Stimulated activated CD4-positive, alpha-beta T cell treated with anti-CD3 and anti-CD28 coated beads, Interleukin-1b, Interleukin-23, amount 100 ng/mL, for 24 hours (primary cell): ENCODE data around the gene MAPK8IP3.
A peak's percentile ranks its signal among the peaks of the same experiment; 100 is the strongest.
"Not testable (repeated sequence)": the region's sequence is repeated elsewhere in the genome, so short reads cannot be mapped to it uniquely, and the experiment has no call there.

Source experiments
- DNase-seq, 4 experiments: peaks; one replicate each; pipeline ENCODE4 v3.0.0-alpha.2; 2020; ENCODE audit warnings: low read depth in 4 of 4, low spot score in 1 of 4

The MAPK8IP3 gene

DNA sequence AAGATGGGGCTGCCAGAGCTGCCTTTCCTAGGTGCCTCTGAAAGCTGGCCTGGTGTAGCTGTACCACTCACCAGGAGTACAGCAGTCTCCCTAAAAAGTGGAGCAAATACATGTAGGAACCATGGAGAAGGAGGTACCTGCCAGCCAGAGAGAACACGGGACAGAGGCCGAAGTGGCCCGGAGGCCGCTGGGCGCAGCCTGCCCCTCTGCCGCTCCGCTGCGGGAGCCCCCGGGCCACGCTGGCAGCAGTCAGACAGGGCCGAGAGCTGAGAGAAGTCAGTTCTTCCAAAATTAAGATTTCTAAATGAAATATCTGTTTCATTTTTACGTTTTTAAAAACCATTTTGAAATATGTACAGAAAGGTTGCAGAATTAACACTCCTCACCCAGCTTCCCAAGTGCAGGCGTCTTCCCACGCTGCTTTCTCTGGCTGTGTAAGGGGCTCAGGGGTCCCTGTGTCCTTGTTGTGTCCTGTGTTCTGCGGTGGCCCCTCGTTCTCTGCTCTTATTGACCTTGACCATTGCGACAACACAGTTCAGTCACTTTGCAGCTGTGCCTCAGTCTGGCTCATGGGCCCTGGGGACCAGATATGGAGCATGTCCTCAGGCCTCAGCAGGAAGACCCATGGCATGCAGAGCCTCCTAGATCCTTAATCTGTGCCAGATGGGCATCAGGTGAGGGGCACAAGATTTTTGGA lies 5.0 kb downstream of the MAPK8IP3 start:
- no peak for DNase-seq

DNA sequence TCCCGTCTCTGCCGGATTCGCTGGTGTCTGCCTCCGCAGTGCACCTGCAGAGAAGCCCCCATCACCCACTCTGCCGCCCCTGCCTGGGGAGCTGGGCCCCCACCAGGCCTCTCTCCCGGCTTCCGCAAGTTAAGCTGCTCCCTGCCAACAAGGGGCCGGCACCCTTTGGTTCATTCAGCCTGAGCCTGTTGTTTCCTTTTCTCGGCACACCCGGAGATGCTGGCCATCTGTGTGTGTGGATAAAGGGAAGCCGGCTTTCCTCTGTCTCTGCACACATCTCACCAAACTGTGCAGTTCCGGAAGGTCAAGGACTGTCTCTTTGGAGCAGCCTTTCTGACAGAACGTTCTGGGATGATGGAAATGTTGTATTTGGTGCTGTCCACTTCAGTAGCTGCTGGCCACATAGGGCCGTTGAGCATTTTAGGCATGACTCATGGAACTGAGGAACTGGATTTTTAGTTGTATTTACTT lies 6.8 kb downstream of the MAPK8IP3 start:
- DNase-seq: no peak

DNA sequence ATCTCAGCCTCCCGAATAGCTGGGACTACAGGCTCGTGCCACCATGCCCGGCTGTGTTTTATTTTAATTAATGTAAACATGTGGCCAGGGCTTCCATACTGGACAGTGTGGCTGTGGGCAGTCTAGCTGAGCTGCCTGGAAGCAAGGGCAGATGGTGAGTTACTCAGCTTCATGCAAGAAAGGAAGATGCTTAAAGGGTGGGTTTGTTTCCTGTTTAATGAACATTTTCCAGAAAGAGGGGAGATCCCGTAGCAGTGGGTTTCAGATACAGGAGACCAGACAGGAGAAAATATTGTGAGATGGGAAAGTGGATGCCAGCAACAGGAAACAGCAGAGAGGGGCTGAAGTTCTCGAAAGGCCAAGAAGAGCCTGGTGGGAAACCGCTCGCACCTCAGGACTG lies 7.3 kb downstream of the MAPK8IP3 start:
- no peak for DNase-seq

DNA sequence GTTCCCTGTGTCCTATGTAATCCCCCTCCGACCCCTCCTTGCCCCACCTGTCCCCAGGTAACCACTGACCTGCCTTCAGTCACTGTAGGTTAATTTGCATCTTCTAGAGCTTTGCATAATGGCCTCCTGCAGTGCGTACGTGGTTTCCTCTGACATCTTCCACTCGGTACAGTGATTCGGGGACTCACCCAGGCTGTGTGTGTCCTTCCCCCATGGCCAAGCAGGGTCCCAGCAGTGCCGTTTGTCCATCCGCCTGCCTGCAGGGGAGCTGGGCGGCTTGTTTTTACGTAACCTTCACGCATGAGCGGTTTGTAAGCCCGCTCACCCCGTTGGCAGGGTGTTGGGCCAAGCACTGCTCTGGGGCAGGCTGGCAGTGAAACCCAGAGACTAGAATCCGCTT lies 7.9 kb downstream of the MAPK8IP3 start:
- no peak for DNase-seq

DNA sequence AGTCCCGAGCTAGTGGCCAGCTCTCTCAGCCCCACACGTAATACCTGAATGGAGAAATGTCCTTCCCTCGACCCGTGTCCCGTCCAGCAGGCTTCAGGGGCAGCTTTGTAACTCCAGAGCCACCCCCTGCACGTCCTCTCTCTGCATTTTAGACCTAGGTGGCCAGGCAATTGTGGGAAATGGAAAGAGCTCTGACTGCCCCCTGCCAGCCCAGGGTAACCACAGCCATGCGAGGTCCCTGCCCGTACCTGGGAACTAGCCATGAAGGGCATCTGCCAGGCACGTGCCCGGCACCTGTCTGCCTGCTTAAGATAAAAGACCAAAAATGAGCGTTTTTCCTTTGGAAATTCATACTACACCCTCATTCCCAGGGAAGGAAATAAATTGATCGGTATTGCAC lies 9.2 kb downstream of the MAPK8IP3 start:
- DNase-seq: no peak

DNA sequence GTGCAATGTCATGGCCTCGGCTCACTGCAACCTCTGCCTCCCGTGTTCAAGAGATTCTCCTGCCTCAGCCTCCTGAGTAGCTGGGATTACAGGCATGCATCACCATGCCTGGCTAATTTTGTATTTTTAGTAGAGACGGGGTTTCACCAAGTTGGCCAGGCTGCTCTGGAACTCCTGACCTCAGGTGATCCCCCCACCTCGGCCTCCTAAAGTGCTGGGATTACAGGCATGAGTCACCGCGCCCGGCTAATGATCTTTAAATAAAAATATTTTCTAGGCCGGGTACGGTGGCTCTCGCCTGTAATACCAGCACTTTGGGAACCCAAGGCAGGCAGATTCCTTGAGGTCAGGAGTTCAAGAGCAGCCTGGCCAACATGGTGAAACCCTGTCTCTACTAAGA lies 12.2 kb downstream of the MAPK8IP3 start:
- DNase-seq: not testable (repeated sequence)

DNA sequence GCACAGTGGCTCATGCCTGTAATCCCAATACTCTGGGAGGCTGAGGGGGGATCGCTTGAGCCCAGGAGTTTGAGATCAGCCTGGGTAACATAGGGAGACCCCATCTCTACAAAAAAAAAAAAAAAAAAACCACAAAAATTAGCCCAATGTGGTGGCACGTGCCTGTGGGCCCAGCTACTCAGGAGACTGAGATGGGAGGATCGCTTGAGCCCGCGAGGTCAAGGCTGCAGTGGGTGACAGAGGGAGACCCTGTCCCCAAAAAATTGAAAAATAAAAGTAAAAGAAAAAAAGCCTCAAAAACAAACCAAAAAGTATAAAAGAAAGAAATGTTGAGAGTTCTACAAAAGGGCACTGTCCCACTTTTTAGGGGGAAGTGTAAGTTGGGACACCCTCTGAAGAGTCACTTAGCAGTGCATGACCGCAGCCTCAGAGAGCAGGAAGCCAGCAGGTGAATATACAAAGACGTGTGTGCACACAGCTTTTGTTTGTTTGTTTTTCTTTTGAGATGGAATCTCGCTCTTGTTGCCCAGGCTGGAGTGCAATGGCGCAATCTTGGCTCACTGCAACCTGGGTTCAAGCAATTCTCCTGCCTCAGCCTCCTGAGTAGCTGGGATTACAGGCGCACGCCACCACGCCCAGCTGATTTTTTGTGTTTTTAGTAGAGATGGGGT lies 13.7 kb downstream of the MAPK8IP3 start:
- DNase-seq: not testable (repeated sequence)

DNA sequence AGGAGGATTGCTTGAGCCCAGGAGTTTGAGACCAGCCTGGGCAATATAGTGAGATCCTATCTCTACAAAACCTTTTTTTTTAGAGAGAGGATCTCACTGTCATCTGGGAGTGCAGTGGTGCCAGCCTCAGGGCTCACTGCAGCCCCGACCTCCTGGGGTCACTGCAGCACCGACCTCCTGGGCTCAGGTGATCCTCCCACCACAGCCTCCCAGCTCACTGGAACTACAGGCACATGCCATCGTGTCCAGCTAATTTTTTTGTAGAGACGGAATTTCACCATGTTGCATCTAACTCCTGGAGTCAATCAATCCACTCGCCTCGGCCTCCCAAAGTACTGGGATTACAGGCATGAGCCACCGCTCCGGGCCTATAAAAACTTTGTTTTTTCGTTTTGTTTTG lies 15.4 kb downstream of the MAPK8IP3 start:
- no peak for DNase-seq

DNA sequence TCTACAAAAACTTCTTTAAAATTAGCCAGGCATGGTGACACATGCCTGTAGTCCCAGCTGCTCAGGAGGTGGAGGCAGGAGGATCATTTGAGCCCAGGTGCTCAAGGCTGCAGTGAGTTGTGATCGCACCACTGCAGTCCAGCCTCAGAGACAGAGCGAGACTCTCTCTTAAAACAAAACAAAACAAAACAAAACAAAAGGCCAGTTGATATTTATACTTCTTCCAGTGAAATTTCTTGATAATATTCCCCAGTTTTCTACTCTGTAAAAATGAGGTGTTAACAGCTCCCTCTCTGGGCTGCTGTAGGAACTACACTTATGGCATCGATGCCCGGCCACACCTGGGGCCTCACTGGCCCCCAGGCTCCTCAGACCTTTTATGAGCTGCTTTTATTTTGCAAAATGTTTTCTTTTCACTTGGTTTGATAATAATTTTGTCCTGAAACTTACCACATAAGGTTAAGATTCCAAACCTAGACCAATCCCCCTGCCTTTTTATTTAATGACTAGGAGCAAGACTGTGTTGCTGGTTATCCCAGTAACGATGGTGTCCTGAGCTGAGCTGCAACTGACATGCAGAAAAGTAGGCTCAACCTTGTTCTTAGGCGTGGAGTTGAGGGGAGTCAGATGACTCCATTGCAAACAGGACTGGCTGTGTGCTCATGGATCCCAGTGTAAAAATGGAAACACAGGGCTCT lies 17.6 kb downstream of the MAPK8IP3 start:
- DNase-seq: peak in 1 of 4 experiments; percentile 30

DNA sequence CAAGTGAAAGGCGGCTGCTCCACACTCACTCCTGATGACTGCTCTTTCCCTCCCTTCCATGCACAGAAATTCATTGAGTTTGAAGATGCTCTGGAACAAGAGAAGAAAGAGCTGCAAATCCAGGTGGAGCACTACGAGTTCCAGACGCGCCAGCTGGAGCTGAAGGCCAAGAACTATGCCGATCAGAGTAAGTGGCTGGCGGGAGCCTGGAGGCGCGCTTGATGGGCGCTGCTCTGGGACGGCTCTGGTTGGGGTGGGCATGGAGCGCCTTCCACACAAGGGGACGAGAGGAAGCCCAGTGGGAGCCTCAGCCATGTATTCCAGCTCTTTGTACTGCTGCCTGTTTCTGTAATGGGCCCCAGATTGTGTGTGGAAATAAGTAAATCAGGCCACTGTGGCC lies 18.5 kb downstream of the MAPK8IP3 start:
- no peak for DNase-seq

DNA sequence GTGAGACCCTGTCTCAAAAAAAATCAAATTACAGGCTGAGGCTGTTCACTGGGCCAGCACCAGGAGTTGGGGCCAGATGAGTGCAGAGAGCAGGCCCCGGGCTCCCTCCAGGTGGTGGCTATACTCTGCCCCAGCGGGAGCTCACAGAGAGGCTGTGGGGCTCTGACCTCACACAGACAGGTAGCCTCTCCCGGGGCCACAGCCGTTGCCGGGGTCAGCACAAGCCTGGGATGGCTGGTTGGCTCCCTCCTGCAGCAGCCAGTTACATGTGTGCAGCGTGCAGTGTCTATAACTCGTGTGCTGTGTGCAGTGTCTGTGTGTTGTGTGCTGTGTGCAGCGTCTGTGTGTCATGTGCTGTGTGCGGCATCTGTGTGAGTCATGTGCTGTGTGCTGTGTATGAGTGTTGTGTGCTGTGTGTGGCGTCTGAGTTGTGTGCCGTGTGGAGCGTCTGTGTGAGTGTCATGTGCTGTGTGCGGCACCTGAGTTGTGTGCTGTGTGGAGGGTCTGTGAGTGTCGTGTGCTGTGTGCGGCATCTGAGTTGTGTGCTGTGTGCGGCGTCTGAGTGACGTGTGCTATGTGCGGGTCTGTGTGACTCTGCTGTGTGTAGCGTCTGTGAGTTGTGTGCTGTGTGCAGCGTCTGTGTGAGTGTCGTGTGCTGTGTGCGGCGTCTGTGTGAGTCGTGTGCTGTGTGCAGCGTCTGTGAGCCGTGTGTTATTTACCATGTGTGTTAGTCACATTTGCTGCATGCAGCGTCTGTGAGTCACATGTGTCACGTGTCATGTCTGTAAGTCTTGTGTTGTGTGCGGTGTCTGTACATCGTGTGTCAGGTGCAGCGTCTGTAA lies 20.9 kb downstream of the MAPK8IP3 start:
- DNase-seq: no peak

DNA sequence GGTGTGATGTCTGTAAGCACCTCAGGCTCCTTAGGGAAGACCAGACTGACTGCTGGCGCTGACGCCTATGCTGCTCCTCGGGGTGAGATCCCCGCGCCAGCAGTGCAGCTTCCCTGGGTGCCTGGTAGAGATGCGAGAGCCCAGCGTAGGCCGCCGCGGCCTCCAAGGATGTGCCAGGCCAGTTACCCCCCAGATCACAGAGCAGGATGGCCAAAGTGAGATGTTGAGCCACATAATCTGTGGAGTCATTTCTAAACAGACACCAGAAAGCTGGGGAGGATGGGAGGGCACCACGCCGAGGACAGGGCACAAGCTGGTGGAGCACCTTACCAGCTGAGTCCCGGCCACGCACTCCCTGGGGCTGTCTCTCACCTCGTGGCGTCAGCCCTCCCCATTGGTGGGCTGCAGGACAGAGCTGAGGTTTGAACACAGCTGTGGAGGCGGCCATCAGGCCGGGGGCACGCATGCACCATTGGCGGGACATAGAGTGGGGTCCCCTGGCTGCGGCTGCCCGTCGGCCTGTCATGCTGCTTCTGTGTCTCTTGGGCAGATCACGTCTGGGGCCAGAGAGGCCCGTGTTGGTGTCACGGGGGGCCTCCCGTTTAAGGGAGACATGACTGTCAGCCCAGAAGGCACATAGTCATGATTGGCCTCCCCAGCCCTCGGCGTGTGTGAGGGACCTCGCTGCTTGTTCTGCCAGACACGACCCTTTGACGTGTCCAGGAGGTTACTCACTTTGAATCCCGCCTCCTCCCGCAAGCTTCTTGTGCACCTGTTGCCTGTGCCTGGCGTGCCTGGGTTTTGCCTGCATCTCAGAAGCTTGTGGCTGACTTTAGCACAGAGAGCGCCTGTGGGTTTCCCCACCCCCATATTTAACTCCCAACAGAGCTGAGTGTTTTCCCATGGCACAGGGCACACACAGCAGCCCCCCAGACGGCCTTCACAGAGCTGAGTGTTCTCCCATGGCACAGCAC lies 21.9 kb downstream of the MAPK8IP3 start:
- DNase-seq: no peak

DNA sequence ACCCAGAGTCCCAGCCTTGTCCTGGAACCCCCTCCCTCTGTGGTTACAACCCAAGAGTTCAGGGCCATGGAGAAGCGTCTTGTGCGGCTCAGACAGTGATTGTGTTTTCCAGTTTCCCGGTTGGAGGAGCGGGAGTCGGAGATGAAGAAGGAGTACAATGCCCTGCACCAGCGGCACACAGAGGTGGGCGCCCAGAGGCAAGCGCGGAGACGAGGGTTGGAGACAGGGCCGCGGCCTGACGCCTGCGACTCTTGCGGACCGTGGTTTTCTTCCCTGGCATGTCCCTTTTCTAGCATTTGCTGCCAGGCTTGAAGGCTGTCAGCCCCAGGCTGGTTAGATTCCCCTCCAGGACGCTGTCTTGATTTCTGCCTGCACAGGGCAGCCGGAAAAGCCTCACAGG lies 23.0 kb downstream of the MAPK8IP3 start:
- DNase-seq: no peak

DNA sequence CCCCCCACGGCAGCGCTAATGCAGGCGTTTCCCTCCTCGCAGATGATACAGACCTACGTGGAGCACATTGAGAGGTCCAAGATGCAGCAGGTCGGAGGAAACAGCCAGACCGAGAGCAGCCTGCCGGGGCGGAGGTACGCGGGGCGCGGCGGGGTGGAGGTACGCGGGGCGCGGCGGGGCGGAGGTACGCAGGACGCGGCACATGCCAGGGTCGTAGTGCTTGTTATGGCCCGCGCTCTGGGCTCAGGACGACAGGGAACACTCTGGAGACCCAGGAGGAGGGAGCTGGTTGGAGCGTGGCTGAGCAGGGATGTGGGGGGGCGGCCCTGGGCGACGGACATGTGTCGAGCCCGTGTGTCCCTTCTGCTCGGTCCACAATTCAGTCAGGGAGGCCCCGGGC lies 23.4 kb downstream of the MAPK8IP3 start:
- no peak for DNase-seq

DNA sequence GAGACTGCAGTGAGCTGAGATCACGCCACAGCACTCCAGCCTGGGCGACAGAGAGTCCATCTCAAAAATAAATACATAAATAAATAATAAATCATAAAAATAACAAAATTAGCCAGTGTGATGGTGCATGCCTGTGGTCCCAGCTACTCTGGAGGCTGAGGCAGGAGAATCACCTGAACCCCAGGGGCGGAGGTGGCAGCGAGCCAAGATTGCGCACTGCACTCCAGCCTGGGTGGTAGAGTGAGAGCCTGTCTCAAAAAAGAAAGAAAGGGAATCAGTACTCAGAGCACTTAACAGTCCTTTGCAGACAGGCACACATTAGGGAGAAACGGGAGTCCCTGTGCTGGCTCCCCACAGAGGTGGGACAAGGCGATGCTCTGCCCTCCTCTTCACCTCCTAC lies 25.1 kb downstream of the MAPK8IP3 start:
- no peak for DNase-seq

DNA sequence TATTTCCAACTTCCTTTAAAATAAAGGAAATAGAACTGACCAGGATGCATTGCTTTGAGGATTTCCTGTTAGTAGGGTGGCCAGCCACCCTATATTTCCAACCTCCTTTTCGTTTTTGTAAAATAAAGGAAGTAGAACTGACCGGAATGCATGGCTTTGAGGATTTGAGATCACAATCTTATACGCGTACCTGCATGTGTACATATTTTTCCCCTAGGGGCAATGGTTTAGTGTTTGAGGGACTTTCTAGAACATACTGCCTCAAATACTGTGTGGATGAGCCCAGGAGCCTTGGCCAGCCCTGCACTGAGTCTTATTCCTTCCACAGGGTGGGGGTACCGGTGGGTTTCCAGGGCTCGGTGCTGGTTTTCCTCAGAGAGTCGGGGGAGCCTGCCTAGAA lies 25.6 kb downstream of the MAPK8IP3 start:
- no peak for DNase-seq

DNA sequence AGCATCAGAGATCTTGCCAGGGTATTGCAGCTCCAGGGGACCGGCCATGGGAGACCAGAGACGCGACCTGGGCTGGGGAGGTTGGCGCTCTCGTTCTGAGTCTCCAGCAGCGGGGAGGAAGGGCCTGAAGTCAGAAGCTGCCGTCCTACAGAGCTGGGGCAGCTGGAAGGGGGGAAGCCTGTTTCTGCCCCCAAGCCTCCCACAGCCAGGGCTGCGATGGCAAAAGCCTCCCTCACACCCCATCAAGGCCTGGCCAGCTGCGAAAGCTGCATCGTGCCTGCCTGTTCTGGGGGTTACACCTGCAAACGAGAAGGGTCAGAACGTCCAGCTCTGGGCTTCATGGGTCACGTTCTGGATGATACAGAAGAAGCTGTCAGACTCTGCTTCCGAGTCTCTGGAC lies 26.1 kb downstream of the MAPK8IP3 start:
- no peak for DNase-seq

DNA sequence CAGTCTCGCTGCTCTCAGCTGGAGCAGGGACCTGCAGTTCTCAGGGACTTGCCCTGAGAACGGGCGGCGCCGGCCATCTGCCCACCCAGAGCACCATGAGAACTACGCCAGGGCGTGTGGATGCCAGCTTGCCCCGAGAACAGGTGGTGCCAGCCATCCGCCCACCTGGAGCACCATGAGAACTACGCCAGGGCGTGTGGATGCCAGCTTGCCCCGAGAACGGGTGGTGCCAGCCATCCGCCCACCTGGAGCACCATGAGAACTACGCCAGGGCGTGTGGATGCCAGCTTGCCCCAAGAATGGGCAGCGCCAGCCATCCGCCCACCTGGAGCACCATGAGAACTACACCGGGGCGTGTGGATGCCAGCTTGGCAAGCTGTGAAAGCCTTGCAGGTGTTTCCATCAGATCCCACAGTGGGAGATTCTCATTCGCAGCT lies 26.6 kb downstream of the MAPK8IP3 start:
- DNase-seq: not testable (repeated sequence)

DNA sequence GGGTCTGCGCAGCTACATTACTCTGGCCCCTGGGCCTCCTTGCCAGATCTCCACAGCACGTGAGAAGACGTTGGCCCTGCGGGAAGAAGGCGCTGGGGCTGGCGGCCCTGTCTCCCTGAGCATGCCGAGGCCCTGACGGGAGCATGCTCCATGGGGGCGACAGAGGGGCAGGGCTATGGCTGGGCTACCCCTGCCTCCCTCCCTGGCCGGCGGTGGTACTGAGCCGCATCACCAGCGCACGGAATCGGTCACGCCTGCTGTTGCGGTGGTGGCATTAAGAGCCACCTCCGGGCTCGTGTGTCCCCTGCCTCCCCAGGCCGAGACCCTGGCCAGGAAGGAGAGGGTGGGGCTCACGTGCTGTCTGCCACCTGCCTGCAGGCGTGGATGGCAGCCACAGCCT lies 28.1 kb downstream of the MAPK8IP3 start:
- no peak for DNase-seq

DNA sequence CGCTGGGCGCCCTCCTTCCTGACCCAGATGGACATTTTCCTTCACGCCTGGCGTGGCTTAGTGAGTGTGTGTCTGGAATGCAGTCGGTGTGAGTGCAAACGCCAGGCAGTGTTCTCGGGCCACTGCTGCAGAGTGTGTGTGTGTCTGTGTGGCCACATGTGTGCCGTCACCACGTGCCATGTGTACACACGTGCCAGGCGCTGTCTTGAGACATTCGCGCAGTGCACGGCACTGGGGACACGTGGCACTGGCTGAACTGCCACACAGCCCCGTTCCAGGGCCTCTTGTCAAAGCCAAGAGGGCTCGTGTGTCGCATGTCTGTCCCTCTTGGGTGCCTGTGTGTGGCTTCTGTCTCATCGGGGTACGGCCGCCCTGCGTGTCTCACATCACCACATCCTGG lies 28.8 kb downstream of the MAPK8IP3 start:
- DNase-seq: no peak
